ENCODE data around the gene PGM1. TPM values are rescaled to one million over a fixed set of nuclear protein-coding genes. Genes with fewer than 3 reads are reported as not detected.

Gene PGM1
- total and polyA plus RNA-seq, 2 of the 4 experiments (the other 2 are of a cell fraction), result 42.6 to 94.5 TPM

- in situ Hi-C loops (cut with MboI; ENCODE audit: low sequenced_read_pairs) (no loop called here), intact Hi-C loops (cut with micrococcal nuclease) (no loop called here), dilution Hi-C loops (cut with HindIII; ENCODE audit: low sequenced_read_pairs, unreplicated experiment) (no loop called here)
- Histone ChIP-seq H2AK5ac (ENCODE audit: low read depth, low read length) (no peak overlapping the region), H3K4me2 (ENCODE audit: low read depth, low read length) (no peak overlapping the region), H3K56ac (ENCODE audit: extremely low read depth, insufficient read depth, low read length) (no peak overlapping the region), H4K8ac (ENCODE audit: low read depth in 2 of 2, low read length in 2 of 2) (no peak overlapping the region), H2BK15ac (ENCODE audit: low read depth, low read length) (no peak overlapping the region), H3K9me3 (ENCODE audit: control insufficient read depth, insufficient read depth, low read length) (no peaks in the 10 kb centered on the region), H2BK20ac (ENCODE audit: low read depth, low read length) (no peak overlapping the region), H4K20me1 (ENCODE audit: insufficient read depth, low read length) (no peaks in the 10 kb centered on the region), H2AK9ac (replicated peaks; ENCODE audit: low read depth, low read length, poor library complexity) (no peak overlapping the region), H2BK120ac (ENCODE audit: low read depth, low read length) (no peak overlapping the region), H2AFZ (replicated peaks; ENCODE audit: low read length, poor library complexity) (no peak overlapping the region), H4K91ac (ENCODE audit: insufficient read depth, low read depth, low read length) (no peak overlapping the region), H3K18ac (ENCODE audit: low read depth, low read length) (no peak overlapping the region), H3K36me3 (ENCODE audit: control insufficient read depth, insufficient read depth, low read length) (no peaks in the 10 kb centered on the region), H3K79me1 (ENCODE audit: low read depth in 1 of 2, low read length in 2 of 2) (no peaks in the 10 kb centered on the region), H3K23ac (ENCODE audit: low read depth, low read length) (no peak overlapping the region), H3K27me3 (ENCODE audit: control insufficient read depth, insufficient read depth, low read length) (peaks cover 21% of the 10 kb centered on the region), H3K4ac (ENCODE audit: low read depth, low read length) (no peak overlapping the region), H3K4me3 (ENCODE audit: insufficient read depth, low read depth, low read length) (no peak overlapping the region), H3K14ac (replicated peaks; ENCODE audit: low read depth, low read length) (no peak overlapping the region), H3K9me1 (ENCODE audit: insufficient read depth, low read length) (no peaks in the 10 kb centered on the region), H3K9ac (ENCODE audit: low read depth, low read length) (no peak overlapping the region), H3K4me1 (ENCODE audit: control insufficient read depth, insufficient read depth, low read length) (peaks cover 2% of the 10 kb centered on the region; the same call in 1 of the 2 replicates), H4K5ac (ENCODE audit: low read depth, low read length) (no peak overlapping the region), H3K27ac (ENCODE audit: insufficient read depth, low read length) (no peak overlapping the region), H2BK5ac (ENCODE audit: low read depth, low read length, poor library complexity, severe bottlenecking) (no peak overlapping the region)
- no TSS peak for BruUV-seq (replicated peaks)
- ATAC-seq (ENCODE audit: low read depth) (no peak), DNase-seq (no peak)
- POLR2A ChIA-PET (ENCODE audit: unreplicated experiment), result no interaction called here
- whole genome bisulfite sequencing, 2 experiments (ENCODE audit: extremely low coverage in 2 of 2, insufficient read length in 1 of 2), result 74% methylated on average over 6 of the region's 6 CpGs; no CpG with 5 or more reads in 1 of the 2 experiments
- CTCF ChIA-PET, result no interaction called here
- TF ChIP-seq CTCF (conservative IDR thresholded peaks at IDR 0.05; ENCODE audit: low read depth, low read length), result no peak
Observed at GRCh38 chr1:63701187-63701586, 108.0 kb downstream of the PGM1 start.

All from IMR-90 (cell line).